GM23248 (cell line): ENCODE results near the gene SUSD4. TPM values are rescaled to one million over a fixed set of nuclear protein-coding genes. Genes with fewer than 3 reads are reported as not detected.

ENCODE experiments used
- DNase-seq: peaks from one replicate; pipeline ENCODE4 v3.0.0-alpha.2; 2015
- H2AFZ ChIP-seq: fragments of 200-600 bp; sonication (generic); 2 replicates; pipeline ENCODE4 v1.6.1; 2016; ENCODE audit warnings: antibody characterized with exemption
- H3F3A ChIP-seq: fragments of 200-600 bp; sonication (generic); 2 replicates; pipeline ENCODE4 v1.6.1; 2016; ENCODE audit warnings: mild to moderate bottlenecking, antibody characterized with exemption, mixed run types; ENCODE audit not compliant: insufficient read depth
- H3K27ac ChIP-seq: fragments of 200-600 bp; sonication (generic); 2 replicates; pipeline ENCODE4 v1.5.1; 2016; ENCODE audit warnings: mild to moderate bottlenecking
- H3K27me3 ChIP-seq: fragments of 200-600 bp; sonication (generic); replicated peaks from 2 replicates; pipeline ENCODE4 v1.6.1; 2016; ENCODE audit warnings: mild to moderate bottlenecking; ENCODE audit not compliant: insufficient read depth
- H3K36me3 ChIP-seq: fragments of 200-600 bp; sonication (generic); 2 replicates; pipeline ENCODE4 v1.6.1; 2016; ENCODE audit warnings: low read depth, mild to moderate bottlenecking
- H3K4me1 ChIP-seq: fragments of 200-600 bp; sonication (generic); 2 replicates; pipeline ENCODE4 v1.6.1; 2016; ENCODE audit warnings: mild to moderate bottlenecking; ENCODE audit not compliant: insufficient read depth
- H3K4me2 ChIP-seq: fragments of 200-600 bp; sonication (generic); one replicate; pipeline ENCODE4 v1.6.1; 2016; ENCODE audit warnings: mild to moderate bottlenecking; ENCODE audit not compliant: unreplicated experiment
- H3K4me3 ChIP-seq: fragments of 200-600 bp; sonication (generic); 2 replicates; pipeline ENCODE4 v1.5.1; 2016; ENCODE audit warnings: mild to moderate bottlenecking
- H3K79me2 ChIP-seq: fragments of 200-600 bp; sonication (generic); 2 replicates; pipeline ENCODE4 v1.6.1; 2016; ENCODE audit warnings: mild to moderate bottlenecking; ENCODE audit not compliant: insufficient read depth
- H3K9ac ChIP-seq: fragments of 200-600 bp; sonication (generic); 2 replicates; pipeline ENCODE4 v1.6.1; 2016; ENCODE audit warnings: mild to moderate bottlenecking
- H3K9me2 ChIP-seq: fragments of 200-600 bp; sonication (generic); 2 replicates; pipeline ENCODE4 v1.6.1; 2016; ENCODE audit warnings: mixed run types, mild to moderate bottlenecking, moderate library complexity; ENCODE audit not compliant: insufficient read depth
- H3K9me3 ChIP-seq: fragments of 200-600 bp; sonication (generic); one replicate; pipeline ENCODE4 v1.6.1; 2017; ENCODE audit warnings: low read depth
- H4K20me1 ChIP-seq: fragments of 200-600 bp; sonication (generic); 2 replicates; pipeline ENCODE4 v1.6.0; 2016; ENCODE audit not compliant: insufficient read depth
- EZH2 ChIP-seq: fragments of 200-600 bp; sonication (generic); IDR thresholded peaks from 2 replicates; pipeline ENCODE4 v1.6.1; 2018; ENCODE audit warnings: antibody characterized with exemption, mild to moderate bottlenecking; ENCODE audit not compliant: insufficient read depth, poor library complexity, severe bottlenecking
- EZH2phosphoT487 ChIP-seq: fragments of 200-600 bp; sonication (generic); IDR thresholded peaks from 2 replicates; pipeline ENCODE4 v1.6.1; 2018; ENCODE audit warnings: antibody characterized with exemption, moderate library complexity, mild to moderate bottlenecking, low read depth; ENCODE audit not compliant: insufficient read depth
- WGBS, 2 experiments: methylation state at CpG; one replicate each; pipeline ENCODE4 v1.1.6; 2015 to 2017; ENCODE audit warnings: low lambda C conversion rate in 2 of 2, low coverage in 1 of 2; ENCODE audit errors: missing lambda C conversion rate in 2 of 2; 5-methylcytosine and 5-hydroxymethylcytosine counted together
- in situ Hi-C: fragments of 300-500 bp; cut with MboI; formaldehyde crosslinking; loops from 2 replicates; pipeline ENCODE4 v1.15.0; 2020
- polyA plus RNA-seq: library from polyadenylated mRNA; unstranded; fragments of >200 nt; fragmentation: Nextera tagmentation; extraction: Ambion mirVana; gene quantifications from 2 replicates; pipeline ENCODE4 v1.2.1, GENCODE V29; 2016
- total RNA-seq: library from RNA; depleted of rRNA; stranded (reverse); fragments of >200 nt; shearing (Covaris generic); gene quantifications from 2 replicates; pipeline ENCODE4 v1.2.3, GENCODE V29; 2014

SUSD4 gene
- total and polyA plus RNA-seq, 2 experiments from 2014 or later: 1.1 to 3.9 TPM

- H2AFZ ChIP-seq: no peak overlapping the region
- H3F3A ChIP-seq: no peaks in the 10 kb centered on the region
- no peak overlapping the region for H3K9ac ChIP-seq
Observed at GRCh38 chr1:223374064-223374610, 10.2 kb upstream of the SUSD4 start.

GRCh38 chr1:223364685-223365382 is 858 bp upstream of the SUSD4 start:
- Histone ChIP-seq H2AFZ (no peak overlapping the region), H3K4me2 (no peak overlapping the region), H3K4me3 (peak overlapping the region; percentile 59; the same call in 1 of the 2 replicates), H3K4me1 (no peaks in the 10 kb centered on the region; the same call in 1 of the 2 replicates), H3K9me3 (no peaks in the 10 kb centered on the region), H3K79me2 (no peaks in the 10 kb centered on the region), H4K20me1 (no peaks in the 10 kb centered on the region), H3F3A (no peaks in the 10 kb centered on the region), H3K27me3 (peaks cover 51% of the 10 kb centered on the region), H3K27ac (no peak overlapping the region), H3K9me2 (no peaks in the 10 kb centered on the region), H3K9ac (no peak overlapping the region), H3K36me3 (no peaks in the 10 kb centered on the region)
- no peak for DNase-seq
- in situ Hi-C loops: no loop called here
- TF ChIP-seq EZH2phosphoT487 (0 out of 2 replicates have a peak, but pooled peaks have one; percentile 26), EZH2 (peak; percentile 84)
- 12 to 13% methylated on average over 43 to 44 of the region's 55 CpGs for WGBS, 2 experiments

More at GRCh38 chr1:223374064-223374610, 10.2 kb upstream of the SUSD4 start:
- WGBS, 2 experiments: 48 to 57% methylated on average over 4 of the region's 4 CpGs
- Histone ChIP-seq H4K20me1 (no peaks in the 10 kb centered on the region), H3K27me3 (peaks cover 16% of the 10 kb centered on the region), H3K27ac (no peak overlapping the region), H3K9me3 (no peaks in the 10 kb centered on the region), H3K9me2 (no peaks in the 10 kb centered on the region), H3K4me2 (no peak overlapping the region), H3K79me2 (no peaks in the 10 kb centered on the region), H3K4me1 (no peaks in the 10 kb centered on the region), H3K36me3 (no peaks in the 10 kb centered on the region), H3K4me3 (no peak overlapping the region)
- in situ Hi-C loops: no loop called here
- no peak for DNase-seq
- TF ChIP-seq EZH2 (no peak), EZH2phosphoT487 (no peak)

DNA sequence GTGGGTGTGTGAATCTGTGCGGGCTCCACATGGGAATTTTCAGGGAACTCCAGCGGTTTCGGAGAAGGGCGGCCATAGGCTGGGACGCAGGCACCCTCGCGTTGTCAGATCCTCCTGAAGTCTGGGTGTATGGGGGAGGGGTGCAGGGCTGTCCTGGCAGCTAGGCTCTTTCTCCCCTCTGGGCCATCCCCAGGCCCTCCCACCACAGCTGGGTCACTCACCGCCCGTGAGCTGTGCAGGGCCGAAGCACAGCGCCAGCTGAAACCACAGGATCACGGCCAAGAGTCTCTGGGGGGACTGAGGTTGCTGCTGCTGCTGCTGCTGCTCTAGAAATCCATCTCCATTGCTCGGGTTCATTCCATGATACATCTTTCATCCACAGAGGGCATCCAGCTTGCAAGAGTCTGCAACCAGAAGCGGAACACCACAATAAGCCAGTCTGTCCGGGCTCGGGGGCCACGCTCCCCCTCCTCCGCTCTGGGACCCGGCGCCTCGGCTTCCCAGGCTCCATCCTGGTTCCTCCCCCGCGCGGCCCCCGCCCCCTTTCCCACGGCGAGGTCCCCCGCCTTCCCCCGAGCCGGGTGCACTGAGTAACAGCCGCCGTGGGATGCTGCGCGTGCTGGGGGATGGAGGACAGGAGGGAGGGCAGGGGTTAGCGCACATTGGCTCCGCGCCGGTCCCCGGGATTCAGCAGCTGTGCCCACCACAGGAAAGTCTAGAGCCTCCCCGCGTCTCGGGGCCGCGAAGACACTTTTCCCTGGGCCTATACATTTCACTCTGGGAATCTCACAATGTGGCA is 720 bp downstream of the SUSD4 start:
- Histone ChIP-seq H3K4me2 (peak overlapping the region; percentile 65), H3K36me3 (no peaks in the 10 kb centered on the region), H3K9me3 (no peaks in the 10 kb centered on the region), H3K27ac (no peak overlapping the region), H3K27me3 (peaks cover 65% of the 10 kb centered on the region), H3K79me2 (no peaks in the 10 kb centered on the region), H4K20me1 (no peaks in the 10 kb centered on the region), H3F3A (no peaks in the 10 kb centered on the region), H3K9ac (no peak overlapping the region), H3K4me3 (peak overlapping the region; percentile 59), H2AFZ (peak overlapping the region; percentile 39), H3K9me2 (no peaks in the 10 kb centered on the region), H3K4me1 (no peaks in the 10 kb centered on the region; the same call in 1 of the 2 replicates)
- TF ChIP-seq EZH2 (no peak), EZH2phosphoT487 (no peak)
- peak; percentile 55 for DNase-seq
- in situ Hi-C loops: no loop called here
- 3% methylated on average over 30 to 40 of the region's 44 CpGs for WGBS, 2 experiments

DNA sequence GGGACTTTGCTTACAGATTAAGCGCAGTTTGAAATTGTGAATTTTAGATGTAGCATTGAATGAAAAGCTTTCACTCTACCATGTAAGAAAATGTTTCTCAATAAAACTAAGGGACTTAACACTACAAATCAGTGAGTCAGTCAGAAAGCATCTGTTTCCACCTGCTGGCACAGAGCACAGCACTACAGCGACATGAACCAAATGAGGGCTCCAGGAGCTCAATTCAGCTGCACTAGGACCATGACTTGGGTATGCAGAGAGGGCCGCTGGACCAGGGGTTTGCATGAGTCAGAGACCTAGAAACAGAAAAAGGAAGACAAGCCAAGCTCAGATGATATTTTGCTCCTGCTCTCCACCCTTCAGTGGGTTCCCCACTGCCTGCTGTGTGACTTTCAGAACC is 5.2 kb downstream of the SUSD4 start:
- Histone ChIP-seq H3K27me3 (peaks cover 74% of the 10 kb centered on the region), H3K79me2 (no peaks in the 10 kb centered on the region), H3K9ac (no peak overlapping the region), H3K9me3 (no peaks in the 10 kb centered on the region), H3K4me1 (no peaks in the 10 kb centered on the region; the same call in 1 of the 2 replicates), H3K9me2 (no peaks in the 10 kb centered on the region), H3K36me3 (no peaks in the 10 kb centered on the region), H2AFZ (no peak overlapping the region), H4K20me1 (no peaks in the 10 kb centered on the region), H3K4me2 (no peak overlapping the region), H3K27ac (no peak overlapping the region), H3F3A (no peaks in the 10 kb centered on the region), H3K4me3 (no peak overlapping the region)
- 77 to 80% methylated on average over 3 of the region's 3 CpGs for WGBS, 2 experiments
- DNase-seq: no peak
- TF ChIP-seq EZH2phosphoT487 (no peak), EZH2 (no peak)
- in situ Hi-C loops: no loop called here
